Measurements from ENCODE around the gene DRC7. TPM values are rescaled to one million over a fixed set of nuclear protein-coding genes. Genes with fewer than 3 reads are reported as not detected.
"Not testable (repeated sequence)": the region's sequence is repeated elsewhere in the genome, so short reads cannot be mapped to it uniquely, and the experiment has no call there.

DRC7 gene
- total RNA-seq, 1 experiment from 2014 or later, result not detected

DNA sequence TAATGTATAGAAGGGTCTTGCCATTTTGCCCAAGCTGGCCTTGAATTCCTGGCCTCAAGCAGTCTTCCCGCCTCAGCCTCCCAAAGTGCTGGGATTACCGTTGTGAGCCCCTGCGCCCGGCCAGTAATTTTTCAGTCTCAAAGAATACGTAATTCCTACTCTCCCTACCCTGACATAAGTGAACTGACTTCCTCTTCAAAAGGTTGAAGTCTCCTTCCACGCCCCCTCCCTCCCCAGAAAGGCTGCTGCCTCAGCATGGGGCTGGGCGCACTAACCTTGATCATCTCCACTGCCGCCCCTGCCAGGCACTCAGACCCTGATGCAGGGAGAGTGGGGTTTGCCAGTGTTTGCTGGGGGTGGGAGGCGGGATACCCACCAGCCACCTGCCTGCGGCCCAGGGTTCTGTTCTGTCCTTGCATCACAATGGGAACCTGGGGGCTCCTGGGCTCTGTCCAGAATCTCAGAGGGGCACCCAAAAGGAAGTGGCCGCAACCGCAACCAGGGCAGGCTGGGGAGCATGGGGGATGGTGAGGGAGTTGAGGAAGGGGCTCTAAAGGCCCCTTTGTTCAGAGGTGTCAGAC, 80.2 kb downstream of the DRC7 start:
- ATAC-seq (no peak), DNase-seq (no peak)
- Histone ChIP-seq H3K4me2 (ENCODE audit: low read length) (no peak overlapping the region), H3K9ac (ENCODE audit: low read length) (no peak overlapping the region), H4K20me1 (ENCODE audit: low read length) (no peaks in the 10 kb centered on the region), H3K9me2 (replicated peaks; ENCODE audit: low read length) (no peaks in the 10 kb centered on the region), H3F3A (ENCODE audit: low read length, unreplicated experiment) (no peaks in the 10 kb centered on the region), H3K9me3 (ENCODE audit: low read length) (no peaks in the 10 kb centered on the region), H3K4me3 (ENCODE audit: low read length) (no peak overlapping the region), H3K27me3 (ENCODE audit: low read length) (no peaks in the 10 kb centered on the region), H3K36me3 (ENCODE audit: low read depth, low read length) (no peaks in the 10 kb centered on the region), H3K4me1 (ENCODE audit: insufficient read depth, low read length) (no peaks in the 10 kb centered on the region), H3K79me2 (ENCODE audit: low read length) (no peaks in the 10 kb centered on the region), H3K27ac (ENCODE audit: low read length) (no peak overlapping the region), H2AFZ (ENCODE audit: low read length) (no peak overlapping the region)
- intact Hi-C loops (cut with micrococcal nuclease), result no loop called here
- TF ChIP-seq EZH2 (IDR thresholded peaks at IDR 0.05; ENCODE audit: low read length, unreplicated experiment) (no peak), EZH2phosphoT487 (IDR thresholded peaks at IDR 0.05; ENCODE audit: borderline replicate concordance, low read length) (no peak)
- TF ChIP-seq, protein P1, sequence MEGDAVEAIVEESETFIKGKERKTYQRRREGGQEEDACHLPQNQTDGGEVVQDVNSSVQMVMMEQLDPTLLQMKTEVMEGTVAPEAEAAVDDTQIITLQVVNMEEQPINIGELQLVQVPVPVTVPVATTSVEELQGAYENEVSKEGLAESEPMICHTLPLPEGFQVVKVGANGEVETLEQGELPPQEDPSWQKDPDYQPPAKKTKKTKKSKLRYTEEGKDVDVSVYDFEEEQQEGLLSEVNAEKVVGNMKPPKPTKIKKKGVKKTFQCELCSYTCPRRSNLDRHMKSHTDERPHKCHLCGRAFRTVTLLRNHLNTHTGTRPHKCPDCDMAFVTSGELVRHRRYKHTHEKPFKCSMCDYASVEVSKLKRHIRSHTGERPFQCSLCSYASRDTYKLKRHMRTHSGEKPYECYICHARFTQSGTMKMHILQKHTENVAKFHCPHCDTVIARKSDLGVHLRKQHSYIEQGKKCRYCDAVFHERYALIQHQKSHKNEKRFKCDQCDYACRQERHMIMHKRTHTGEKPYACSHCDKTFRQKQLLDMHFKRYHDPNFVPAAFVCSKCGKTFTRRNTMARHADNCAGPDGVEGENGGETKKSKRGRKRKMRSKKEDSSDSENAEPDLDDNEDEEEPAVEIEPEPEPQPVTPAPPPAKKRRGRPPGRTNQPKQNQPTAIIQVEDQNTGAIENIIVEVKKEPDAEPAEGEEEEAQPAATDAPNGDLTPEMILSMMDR (conservative IDR thresholded peaks at IDR 0.05; ENCODE audit: low read depth, low read length), result no peak
- ChIA-PET CTCF (no interaction called here), POLR2A (ENCODE audit: unreplicated experiment) (no interaction called here)
- no TSS peak for BruUV-seq (replicated peaks)

- ATAC-seq (peak; percentile 11; the same call in 1 of the 2 replicates), DNase-seq (no peak)
- Histone ChIP-seq H3K9ac (ENCODE audit: low read length) (no peak overlapping the region), H3K9me3 (ENCODE audit: low read length) (no peaks in the 10 kb centered on the region), H4K20me1 (ENCODE audit: low read length) (no peaks in the 10 kb centered on the region), H3K36me3 (ENCODE audit: low read depth, low read length) (no peaks in the 10 kb centered on the region), H3K9me2 (replicated peaks; ENCODE audit: low read length) (no peaks in the 10 kb centered on the region), H3K79me2 (ENCODE audit: low read length) (no peaks in the 10 kb centered on the region), H3K4me3 (ENCODE audit: low read length) (no peak overlapping the region), H3K27ac (ENCODE audit: low read length) (no peak overlapping the region), H3K4me1 (ENCODE audit: insufficient read depth, low read length) (no peaks in the 10 kb centered on the region), H3F3A (ENCODE audit: low read length, unreplicated experiment) (no peaks in the 10 kb centered on the region), H3K4me2 (ENCODE audit: low read length) (no peak overlapping the region), H3K27me3 (ENCODE audit: low read length) (no peaks in the 10 kb centered on the region), H2AFZ (ENCODE audit: low read length) (no peak overlapping the region)
- intact Hi-C loops (cut with micrococcal nuclease), result no loop called here
- BruUV-seq (replicated peaks), result no TSS peak
- ChIA-PET CTCF (no interaction called here), POLR2A (ENCODE audit: unreplicated experiment) (no interaction called here)
- no peak for TF ChIP-seq EZH2 (IDR thresholded peaks at IDR 0.05; ENCODE audit: low read length, unreplicated experiment)
- TF ChIP-seq, protein P1 (conservative IDR thresholded peaks at IDR 0.05; ENCODE audit: low read depth, low read length), result peak; percentile 37; the same call in 1 of the 2 replicates
- TF ChIP-seq EZH2phosphoT487 (IDR thresholded peaks at IDR 0.05; ENCODE audit: borderline replicate concordance, low read length), result no peak
These were observed 81.3 kb downstream of the DRC7 start for GRCh38 chr16:57775661-57776469.

- H3K9me3 ChIP-seq (ENCODE audit: low read length), result no peaks in the 10 kb centered on the region
- no peak for ATAC-seq
- H3K36me3 ChIP-seq (ENCODE audit: low read depth, low read length), result no peaks in the 10 kb centered on the region
- H3K79me2 ChIP-seq (ENCODE audit: low read length), result no peaks in the 10 kb centered on the region
- H4K20me1 ChIP-seq (ENCODE audit: low read length), result no peaks in the 10 kb centered on the region
- CTCF ChIA-PET, result no interaction called here
- H3K4me2 ChIP-seq (ENCODE audit: low read length), result no peak overlapping the region
- no peak overlapping the region for H3K27ac ChIP-seq (ENCODE audit: low read length)
- no peaks in the 10 kb centered on the region for H3K4me1 ChIP-seq (ENCODE audit: insufficient read depth, low read length)
- no peak overlapping the region for H2AFZ ChIP-seq (ENCODE audit: low read length)
- H3K9ac ChIP-seq (ENCODE audit: low read length), result no peak overlapping the region
- intact Hi-C loops (cut with micrococcal nuclease), result no loop called here
- DNase-seq, result no peak
- H3K9me2 ChIP-seq (replicated peaks; ENCODE audit: low read length), result no peaks in the 10 kb centered on the region
- no peaks in the 10 kb centered on the region for H3K27me3 ChIP-seq (ENCODE audit: low read length)
- H3K4me3 ChIP-seq (ENCODE audit: low read length), result no peak overlapping the region
- POLR2A ChIA-PET (ENCODE audit: unreplicated experiment), result no interaction called here
- TF ChIP-seq, protein P1 (conservative IDR thresholded peaks at IDR 0.05; ENCODE audit: low read depth, low read length), result no peak
- TF ChIP-seq EZH2 (IDR thresholded peaks at IDR 0.05; ENCODE audit: low read length, unreplicated experiment), result no peak
- no peak for TF ChIP-seq EZH2phosphoT487 (IDR thresholded peaks at IDR 0.05; ENCODE audit: borderline replicate concordance, low read length)
- H3F3A ChIP-seq (ENCODE audit: low read length, unreplicated experiment), result no peaks in the 10 kb centered on the region
- no TSS peak for BruUV-seq (replicated peaks)
These were observed 84.1 kb downstream of the DRC7 start for GRCh38 chr16:57778658-57779057.

GRCh38 chr16:57779836-57780235, 85.2 kb downstream of the DRC7 start:
- POLR2A ChIA-PET (ENCODE audit: unreplicated experiment); H3K27ac ChIP-seq (ENCODE audit: low read length): not testable (repeated sequence)

More at GRCh38 chr16:57779836-57780235, 85.2 kb downstream of the DRC7 start:
- H4K20me1 ChIP-seq (ENCODE audit: low read length); ATAC-seq; H3K4me2 ChIP-seq (ENCODE audit: low read length); H3K36me3 ChIP-seq (ENCODE audit: low read depth, low read length); H3K27me3 ChIP-seq (ENCODE audit: low read length); H3F3A ChIP-seq (ENCODE audit: low read length, unreplicated experiment); H3K4me3 ChIP-seq (ENCODE audit: low read length); H3K4me1 ChIP-seq (ENCODE audit: insufficient read depth, low read length); CTCF ChIA-PET; intact Hi-C loops (cut with micrococcal nuclease); H3K9ac ChIP-seq (ENCODE audit: low read length); H3K79me2 ChIP-seq (ENCODE audit: low read length); DNase-seq; BruUV-seq (replicated peaks); H3K9me2 ChIP-seq (replicated peaks; ENCODE audit: low read length); H3K9me3 ChIP-seq (ENCODE audit: low read length); H2AFZ ChIP-seq (ENCODE audit: low read length): not testable (repeated sequence)

All from PC-3 (cell line).